Frontal cortex (tissue), 4 donors: ENCODE results near the gene ABCC3. TPM values are rescaled to one million over a fixed set of nuclear protein-coding genes. Genes with fewer than 3 reads are reported as not detected.
A peak's percentile ranks its signal among the peaks of the same experiment; 100 is the strongest.

Experiments
- DNase-seq, 2 donors: peaks; one replicate each; pipeline ENCODE4 v3.0.0; 2012; ENCODE audit warnings: low spot score in 2 of 2
- FAIRE-seq: peaks from 2 replicates; lab custom pipeline; 2012; peaks lifted over from hg19 to GRCh38; lab: Jason Lieb, UNC
- total RNA-seq: library from RNA; depleted of rRNA; stranded (reverse); fragments of >200 nt; gene quantifications from one replicate; pipeline ENCODE4 v1.2.3, GENCODE V29; 2014
- donor health status: control.
- donor health status: control.
- donor health status: control.

ABCC3 gene
- total RNA-seq, 1 donor from 2014 or later: not detected

DNA sequence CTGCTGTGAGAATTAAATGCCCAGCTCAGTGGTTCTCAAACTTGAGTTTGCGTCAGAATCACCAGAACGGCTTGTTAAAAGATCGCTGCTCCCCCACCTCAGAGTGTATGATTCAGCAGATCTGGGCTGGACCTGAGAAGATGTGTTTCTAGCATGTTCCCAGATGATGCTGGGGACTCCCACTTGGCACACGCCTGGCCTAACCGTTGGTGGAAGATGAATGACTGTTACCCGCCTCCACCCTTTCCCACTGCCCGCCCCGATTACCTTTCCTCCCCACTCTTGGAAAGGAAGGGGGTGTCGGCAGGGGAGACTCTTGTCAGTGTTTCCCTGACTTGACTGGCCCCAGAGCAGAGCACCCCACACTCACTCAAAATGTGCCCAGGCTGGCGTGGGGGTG lies 29.3 kb upstream of the ABCC3 start:
- DNase-seq (no peak), FAIRE-seq (no peak)

DNA sequence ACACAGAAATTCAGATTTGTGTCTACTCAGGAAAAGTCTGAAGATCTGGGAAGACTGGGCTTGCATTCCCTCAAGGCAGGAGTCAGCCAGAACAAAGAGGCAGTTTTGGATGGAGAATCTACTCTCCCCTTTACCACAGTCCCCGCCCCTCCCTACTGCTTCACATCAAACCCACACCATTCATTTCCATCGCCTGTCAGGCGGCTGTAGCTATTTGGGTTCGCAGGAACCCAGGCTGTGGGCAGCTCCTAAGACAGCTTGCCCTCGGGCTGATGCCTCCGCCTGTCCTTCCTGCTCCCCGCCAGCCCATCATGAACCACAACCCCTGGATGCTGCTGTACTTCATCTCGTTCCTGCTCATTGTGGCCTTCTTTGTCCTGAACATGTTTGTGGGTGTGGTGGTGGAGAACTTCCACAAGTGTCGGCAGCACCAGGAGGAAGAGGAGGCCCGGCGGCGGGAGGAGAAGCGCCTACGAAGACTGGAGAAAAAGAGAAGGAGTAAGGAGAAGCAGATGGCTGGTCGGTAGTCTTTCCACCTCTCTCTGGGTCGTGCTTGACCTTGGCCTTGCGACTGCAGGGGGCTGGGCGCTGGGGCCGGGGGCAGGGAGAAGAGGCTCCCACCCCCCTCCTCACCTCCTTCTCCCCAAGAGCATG lies 27.0 kb upstream of the ABCC3 start:
- no peak for FAIRE-seq
- no peak for DNase-seq

DNA sequence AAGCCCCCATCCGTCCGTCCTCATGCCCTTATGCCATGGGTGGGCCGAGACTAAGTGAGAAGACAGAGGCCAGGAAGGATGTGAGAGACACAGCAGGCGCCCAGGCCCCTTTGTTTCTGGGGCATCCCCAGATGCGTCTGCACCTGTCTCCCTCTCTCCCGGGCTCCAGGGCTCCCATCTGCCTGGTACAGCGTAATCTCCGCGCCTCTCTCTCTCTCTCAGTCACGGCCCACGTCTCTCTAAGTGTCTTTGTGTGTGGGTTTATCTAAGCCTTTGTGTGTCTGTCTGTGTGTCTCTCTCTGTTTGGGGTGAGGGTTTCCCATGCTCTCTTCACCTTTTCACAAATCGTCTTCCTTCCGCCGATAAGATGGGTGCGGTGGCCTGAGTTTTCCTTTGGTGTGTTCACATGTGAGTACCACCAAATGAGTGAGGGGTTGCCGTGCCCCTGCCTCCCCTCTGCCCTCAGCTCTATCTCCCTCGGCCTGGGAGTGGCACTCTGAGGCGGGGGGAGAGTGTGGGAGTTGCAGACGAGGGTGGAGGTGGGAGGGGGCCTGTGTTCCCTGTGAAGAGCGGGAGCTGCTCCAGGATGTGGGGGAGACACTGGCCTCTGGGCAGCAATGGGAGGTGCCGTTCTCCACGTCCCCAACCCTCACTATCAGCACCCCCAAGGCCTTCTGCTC lies 25.8 kb upstream of the ABCC3 start:
- no peak for DNase-seq

DNA sequence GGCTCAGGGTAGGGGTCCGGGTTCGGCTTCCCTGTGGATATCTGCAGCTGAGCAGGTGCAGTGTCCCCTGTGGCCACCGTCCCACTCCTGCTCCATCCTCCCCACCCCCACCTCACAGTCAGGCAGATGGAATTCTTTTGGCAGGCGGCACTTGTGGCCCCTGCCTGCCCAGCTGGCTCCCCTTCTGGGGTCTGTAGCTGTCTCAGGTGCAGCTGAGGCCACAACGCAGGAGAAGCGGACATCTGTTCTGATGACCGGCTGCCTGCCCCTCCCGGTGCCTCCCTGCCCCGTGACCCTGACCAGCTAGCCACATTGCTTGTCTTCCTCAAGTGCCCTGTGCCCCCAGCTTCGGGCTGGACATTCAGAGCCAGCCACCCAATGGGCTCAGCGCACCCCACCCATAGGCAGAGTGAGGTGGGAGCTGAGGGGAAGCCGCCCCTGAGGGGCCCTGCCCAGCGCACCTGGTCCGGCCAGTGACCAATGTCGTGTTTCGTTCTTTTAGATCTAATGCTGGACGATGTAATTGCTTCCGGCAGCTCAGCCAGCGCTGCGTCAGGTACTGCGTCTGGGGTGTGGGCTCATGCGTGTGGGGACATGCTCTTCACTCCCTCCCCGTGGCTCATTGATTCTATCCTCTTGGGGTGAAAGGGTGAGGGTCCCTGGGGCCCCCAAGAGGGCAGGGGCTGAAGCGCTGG lies 25.2 kb upstream of the ABCC3 start:
- DNase-seq: no peak
- no peak for FAIRE-seq

More for the DNA sequence above, 25.8 kb upstream of the ABCC3 start:
- no peak for FAIRE-seq

DNA sequence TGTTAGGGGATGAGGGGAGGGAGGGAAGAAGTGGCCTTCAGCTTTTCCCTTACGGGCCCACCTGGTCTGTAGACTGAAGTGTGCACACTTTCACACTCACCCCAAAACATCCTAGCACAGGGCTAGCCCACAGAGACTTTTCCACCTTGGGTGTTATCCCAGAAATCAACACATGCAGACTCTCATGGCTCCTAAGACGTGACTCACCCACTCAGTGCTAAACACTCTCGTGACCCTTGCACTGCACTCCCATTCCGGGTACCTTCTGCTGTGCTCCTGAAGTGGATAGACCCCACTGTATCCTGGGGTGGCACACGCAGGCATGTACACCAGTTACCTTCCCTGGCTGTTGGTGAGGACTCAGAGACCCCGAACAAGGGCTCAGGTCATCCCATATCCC lies 23.0 kb upstream of the ABCC3 start:
- FAIRE-seq: no peak
- DNase-seq: no peak

DNA sequence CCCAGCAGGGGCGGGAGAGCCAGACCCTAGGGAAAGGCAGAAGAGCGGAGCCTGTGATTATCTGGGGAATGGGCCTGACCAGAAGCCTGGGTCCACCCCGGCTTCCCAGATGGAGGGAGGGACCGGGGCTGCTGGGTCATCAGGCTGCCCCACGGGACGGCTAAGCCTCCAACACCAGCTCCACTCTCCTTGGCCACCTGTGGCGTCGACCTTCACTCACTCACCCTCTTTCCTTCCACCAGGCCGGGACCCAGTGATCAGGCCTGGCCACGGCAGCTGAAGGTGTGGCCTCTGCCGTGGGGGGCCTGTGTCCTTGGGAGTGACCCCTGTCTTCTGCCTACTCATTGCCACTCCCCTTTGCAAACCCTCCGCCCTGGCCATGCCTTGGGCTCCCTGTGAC lies 22.4 kb upstream of the ABCC3 start:
- FAIRE-seq: no peak

DNA sequence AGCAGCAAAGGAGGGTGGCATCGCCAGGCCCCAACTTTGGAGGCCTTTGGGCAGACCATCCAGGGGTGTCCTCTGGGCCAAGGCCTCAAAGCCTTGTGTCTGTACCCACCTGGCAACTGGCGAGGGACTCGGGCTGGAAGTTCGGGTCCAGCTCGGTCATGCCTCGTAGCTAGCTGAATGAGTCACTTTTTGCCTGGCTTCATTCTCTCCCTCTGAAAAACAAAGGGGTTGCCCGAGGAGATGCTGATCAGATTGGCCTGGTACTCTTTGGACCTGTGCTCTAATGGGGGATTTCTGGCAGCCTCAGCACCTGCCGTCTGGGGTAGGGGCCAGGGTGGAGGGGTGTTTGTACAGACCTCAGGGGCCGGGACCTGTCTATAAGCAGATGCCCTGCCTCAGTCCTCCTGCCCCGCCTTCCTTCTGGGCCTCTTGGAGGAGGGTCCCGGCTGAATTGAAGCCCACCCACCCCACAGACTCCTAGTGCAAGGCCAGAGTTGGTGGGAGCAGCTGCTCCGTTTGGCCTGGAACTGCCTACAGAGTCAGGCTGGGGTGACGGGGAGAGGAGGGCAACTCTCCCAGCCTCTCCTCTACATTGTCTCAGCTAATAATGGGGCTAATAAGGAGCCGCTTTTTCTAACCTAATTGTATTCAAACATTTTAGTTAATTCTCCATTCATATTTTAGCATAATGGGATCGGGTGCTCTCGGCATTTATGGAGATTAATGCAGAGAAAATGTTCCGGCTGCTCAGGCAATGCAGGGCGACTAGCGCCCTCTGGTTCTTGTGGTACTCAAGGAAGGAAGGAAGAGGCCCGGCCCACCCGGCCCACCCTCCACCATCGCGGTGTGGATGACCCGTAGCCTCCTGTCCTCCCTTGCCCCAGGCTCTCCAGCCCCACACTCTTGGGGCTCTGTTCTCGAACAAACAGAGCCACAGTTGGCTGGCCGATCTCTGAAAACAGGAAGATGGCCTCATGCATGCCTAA lies 21.4 kb upstream of the ABCC3 start:
- FAIRE-seq (no peak), DNase-seq (no peak)

More for the DNA sequence above, 22.4 kb upstream of the ABCC3 start:
- no peak for DNase-seq

DNA sequence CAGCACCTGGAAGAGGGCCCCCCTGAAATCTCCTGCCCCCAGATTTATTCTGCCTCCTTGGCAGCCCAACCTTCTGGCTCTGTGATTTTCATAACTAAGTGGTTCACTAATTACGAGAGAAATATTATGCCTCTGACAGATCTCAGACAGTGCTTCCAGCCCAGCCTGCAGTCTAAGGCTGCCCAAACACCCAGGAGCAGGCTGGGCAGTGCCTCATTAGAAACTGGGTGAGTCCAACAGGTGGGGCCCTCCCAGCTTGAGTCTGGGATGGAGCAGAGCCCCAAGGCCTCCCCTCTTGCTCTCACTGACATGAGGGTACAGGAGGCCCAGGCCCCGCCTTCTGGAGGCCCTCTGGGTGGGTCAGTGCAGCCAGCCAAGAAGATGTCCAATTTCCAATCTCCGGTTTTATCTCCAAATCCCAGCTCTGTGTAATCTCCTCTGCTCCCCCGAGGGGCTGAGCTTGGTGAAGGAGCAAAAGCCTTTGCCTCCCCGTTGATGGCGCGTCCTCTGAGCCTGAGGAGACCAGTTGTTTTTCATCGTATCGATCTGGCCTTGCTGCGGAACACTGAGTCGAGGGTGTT lies 20.1 kb upstream of the ABCC3 start:
- FAIRE-seq (no peak), DNase-seq (no peak)

DNA sequence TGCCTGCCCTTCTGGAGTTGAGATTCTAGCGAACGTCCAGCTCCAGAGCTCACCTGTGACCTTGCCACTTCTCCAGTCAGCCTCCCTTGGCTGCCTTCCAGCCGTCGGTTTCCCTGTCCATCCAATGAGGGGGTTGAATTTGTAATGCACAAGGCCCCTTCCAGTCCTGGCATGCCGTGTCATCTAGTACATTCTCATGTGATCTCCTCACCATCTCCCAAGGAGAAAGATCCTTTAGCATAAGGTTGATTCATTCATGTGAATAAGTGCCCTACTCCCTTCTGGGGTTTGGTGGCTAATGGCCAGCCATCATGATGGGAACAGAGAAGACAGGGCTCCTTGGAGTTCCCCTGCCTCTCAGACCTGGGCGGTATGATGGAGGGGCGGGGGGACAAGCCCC lies 18.9 kb upstream of the ABCC3 start:
- DNase-seq (no peak), FAIRE-seq (no peak)

DNA sequence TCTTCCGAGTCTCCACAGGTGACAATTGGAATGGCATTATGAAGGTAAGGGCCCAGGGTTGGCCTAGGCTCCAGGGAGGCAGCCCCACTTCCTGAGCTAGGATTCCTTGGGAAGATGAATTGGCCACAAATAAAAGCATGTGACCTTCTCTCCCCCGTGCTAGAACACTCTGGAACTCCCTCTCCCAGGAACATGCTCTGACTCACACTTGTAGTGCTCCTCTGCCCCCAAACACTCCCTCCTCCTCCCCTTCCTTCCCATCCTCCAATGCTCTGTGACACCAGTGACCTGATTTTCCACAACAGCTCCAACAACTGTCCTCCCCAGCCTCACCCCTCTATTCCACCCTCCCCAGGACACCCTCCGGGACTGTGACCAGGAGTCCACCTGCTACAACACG lies 16.4 kb upstream of the ABCC3 start:
- FAIRE-seq: no peak

DNA sequence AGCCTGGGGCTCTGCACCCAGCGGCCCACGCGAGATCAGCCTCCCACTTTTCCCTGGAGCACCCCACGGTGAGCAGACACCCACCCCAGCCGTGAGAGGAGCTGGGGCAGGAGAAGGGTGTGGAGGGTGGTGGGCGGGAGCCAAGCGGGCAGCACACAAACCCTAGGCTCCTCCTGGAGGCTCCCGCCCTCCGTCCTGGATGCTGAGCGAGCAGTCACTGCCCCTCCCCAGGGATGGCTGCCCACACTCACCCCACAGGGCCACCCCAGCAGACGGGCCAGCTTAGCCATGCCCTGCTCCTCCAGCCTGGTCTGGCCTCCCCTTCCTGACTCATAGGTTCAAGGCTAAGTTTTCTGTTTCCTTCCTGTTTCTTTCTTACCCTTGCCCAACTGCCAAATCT lies 15.7 kb upstream of the ABCC3 start:
- DNase-seq: no peak
- no peak for FAIRE-seq

More for the DNA sequence above, 16.4 kb upstream of the ABCC3 start:
- DNase-seq: no peak

DNA sequence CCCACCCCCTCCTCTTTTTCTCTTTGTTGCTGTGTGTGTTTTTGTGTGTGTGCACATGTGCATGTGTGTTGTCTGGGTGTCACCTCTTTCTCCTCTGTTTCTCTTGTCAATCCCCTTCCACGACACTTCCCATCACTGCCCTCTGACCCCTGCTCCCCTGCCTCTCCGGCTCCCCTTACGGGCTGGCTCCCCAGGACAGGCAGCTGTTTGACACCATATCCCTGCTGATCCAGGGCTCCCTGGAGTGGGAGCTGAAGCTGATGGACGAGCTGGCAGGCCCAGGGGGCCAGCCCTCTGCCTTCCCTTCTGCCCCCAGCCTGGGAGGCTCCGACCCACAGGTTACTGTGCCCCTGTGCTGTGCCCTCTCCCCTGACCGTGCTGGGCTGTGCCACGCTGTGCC lies 15.2 kb upstream of the ABCC3 start:
- FAIRE-seq (no peak), DNase-seq (no peak)

DNA sequence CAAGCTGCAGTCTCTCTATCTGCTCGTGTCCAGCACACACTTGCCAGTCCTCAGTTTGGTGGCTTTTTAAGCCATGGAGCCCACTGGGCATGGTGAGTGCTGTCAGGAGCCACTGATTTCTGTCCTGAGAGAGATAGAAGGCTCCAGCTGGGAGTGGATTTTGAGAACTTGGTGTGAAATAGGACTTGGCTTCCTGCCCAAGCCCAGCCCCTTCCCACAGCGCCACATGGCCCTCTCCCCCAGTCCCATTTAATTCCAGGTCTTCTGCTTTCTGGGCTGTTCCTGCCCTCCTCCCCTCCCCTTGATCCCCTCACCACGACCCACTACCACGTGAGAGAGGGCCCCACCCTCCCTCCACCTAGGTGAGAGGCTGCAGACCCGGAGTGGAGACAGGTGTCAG lies 14.4 kb upstream of the ABCC3 start:
- FAIRE-seq (no peak), DNase-seq (no peak)

DNA sequence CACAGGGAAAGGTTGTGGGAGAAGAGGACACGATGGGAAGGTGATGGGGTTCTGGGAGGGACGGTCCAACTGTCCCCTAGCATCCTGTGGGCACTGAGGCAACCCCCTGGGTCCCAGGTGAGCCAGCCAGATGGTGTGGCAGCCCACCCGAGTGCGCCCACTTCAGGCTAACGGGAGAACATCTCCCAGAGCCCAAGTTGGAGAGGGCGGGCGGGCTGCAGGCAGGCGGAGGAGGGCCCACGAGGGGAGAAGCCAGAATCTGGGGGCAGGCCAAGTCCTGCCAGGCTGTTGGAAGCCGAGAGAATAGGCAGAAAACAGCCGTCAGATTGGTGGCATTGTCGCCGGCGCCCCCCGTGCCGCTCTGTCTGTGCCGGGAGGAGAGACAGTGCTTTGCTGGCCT lies 13.8 kb upstream of the ABCC3 start:
- DNase-seq: no peak
- no peak for FAIRE-seq

DNA sequence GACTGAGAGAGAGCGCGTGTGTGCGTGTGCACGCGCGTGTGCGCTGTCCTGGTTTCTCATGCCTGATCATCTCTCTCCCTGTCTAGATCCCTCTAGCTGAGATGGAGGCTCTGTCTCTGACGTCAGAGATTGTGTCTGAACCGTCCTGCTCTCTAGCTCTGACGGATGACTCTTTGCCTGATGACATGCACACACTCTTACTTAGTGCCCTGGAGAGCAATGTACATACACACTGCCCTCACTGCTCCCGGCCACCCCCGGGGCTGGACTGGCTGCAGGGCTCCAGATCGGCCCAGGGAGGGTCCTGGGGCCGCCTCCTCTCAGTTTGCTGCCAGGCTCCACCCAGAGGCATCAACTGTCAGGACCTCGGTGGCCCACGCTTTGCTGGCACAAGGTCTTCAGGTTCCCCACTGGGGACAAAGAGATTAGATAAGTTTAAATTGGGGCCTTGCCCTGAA lies 13.1 kb upstream of the ABCC3 start:
- DNase-seq: peak in 1 of 2 donors; percentile 81
- no peak for FAIRE-seq

DNA sequence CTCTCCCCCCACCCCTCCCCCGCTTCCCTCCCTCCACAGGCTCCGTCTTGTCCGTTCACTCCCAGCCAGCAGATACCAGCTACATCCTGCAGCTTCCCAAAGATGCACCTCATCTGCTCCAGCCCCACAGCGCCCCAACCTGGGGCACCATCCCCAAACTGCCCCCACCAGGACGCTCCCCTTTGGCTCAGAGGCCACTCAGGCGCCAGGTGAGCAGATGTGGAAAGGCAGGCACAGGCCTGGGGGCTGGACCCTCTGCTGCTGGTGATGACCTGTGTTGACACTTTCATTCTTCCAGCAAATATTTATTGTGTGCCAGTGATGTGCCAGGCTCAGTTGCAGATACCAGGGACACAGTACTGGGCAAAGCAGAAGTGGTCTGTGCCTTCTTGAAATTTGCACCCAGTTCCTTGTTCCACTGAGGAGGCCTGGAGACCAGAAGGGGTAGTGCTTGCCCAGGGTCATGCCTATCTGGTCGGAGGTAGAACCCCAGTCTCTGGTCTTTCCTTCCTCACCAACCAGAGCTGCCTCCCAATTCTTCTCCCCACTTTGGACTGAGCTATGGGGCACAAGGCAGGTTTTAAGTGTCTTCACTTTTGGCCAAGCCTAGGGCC lies 10.3 kb upstream of the ABCC3 start:
- no peak for DNase-seq
- FAIRE-seq: no peak

DNA sequence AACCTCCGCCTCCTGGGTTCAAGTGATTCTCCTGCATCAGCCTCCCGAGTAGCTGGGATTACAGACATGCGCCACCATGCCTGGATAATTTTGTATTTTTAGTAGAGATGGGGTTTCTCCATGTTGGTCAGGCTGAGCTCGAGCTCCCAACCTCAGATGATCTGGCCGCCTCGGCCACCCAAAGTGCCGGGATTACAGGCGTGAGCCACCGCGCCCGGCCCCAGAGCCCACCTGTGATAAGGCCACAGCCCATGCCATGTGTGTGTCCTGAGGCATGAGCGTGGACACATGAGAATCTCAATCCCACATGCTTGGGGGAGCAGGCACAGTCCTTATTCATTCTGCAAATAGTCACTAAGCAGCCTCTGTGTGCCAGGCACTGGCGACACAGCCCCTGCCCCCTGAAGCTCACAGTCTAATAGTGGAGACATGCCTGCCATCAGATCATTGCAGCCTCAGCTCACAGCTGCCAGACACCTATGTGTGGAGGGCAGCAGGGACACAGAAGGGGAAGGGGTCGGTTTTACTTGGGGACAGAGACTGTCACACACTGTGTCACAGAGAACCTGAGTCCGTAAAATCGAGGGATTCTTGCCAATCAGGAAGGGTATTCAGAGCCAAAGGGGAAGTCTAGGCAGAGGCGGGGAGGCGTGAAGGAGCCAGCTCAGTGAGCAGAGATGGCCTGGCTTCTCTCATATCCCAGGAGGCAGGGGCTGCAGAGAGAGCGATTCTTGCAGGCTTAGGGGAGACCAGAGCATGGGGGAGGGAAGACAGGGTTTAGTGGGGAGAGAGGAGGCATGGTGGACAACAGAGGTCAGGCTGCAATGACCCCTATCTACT lies 9.4 kb upstream of the ABCC3 start:
- no peak for DNase-seq
- FAIRE-seq: no peak

DNA sequence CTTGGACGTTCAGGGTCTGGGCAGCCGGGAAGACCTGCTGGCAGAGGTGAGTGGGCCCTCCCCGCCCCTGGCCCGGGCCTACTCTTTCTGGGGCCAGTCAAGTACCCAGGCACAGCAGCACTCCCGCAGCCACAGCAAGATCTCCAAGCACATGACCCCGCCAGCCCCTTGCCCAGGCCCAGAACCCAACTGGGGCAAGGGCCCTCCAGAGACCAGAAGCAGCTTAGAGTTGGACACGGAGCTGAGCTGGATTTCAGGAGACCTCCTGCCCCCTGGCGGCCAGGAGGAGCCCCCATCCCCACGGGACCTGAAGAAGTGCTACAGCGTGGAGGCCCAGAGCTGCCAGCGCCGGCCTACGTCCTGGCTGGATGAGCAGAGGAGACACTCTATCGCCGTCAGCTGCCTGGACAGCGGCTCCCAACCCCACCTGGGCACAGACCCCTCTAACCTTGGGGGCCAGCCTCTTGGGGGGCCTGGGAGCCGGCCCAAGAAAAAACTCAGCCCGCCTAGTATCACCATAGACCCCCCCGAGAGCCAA lies 8.6 kb upstream of the ABCC3 start:
- FAIRE-seq (no peak), DNase-seq (no peak)
